ENCODE measurements around the gene KCNH5.

KCNH5 gene

GRCh38 chr14:62674563-62675237 lies 370.6 kb downstream of the KCNH5 start:
- H3K9me2 ChIP-seq (ENCODE audit: low read depth, low read length): no peaks in the 10 kb centered on the region
- H3K36me3 ChIP-seq (ENCODE audit: insufficient read depth, low read length): no peaks in the 10 kb centered on the region
- TF ChIP-seq CTCF (IDR thresholded peaks at IDR 0.05; ENCODE audit: low read length): no peak
- TF ChIP-seq EZH2 (IDR thresholded peaks at IDR 0.05; ENCODE audit: borderline replicate concordance, low read length): no peak
- H3K79me2 ChIP-seq (ENCODE audit: insufficient read depth, low read length): no peaks in the 10 kb centered on the region
- no peaks in the 10 kb centered on the region for H3K27me3 ChIP-seq (ENCODE audit: insufficient read depth, low read length)
- no peak overlapping the region for H2AFZ ChIP-seq (ENCODE audit: low read length)
- H3K9ac ChIP-seq (ENCODE audit: low read length): no peak overlapping the region
- no peak overlapping the region for H3K27ac ChIP-seq (ENCODE audit: low read depth, low read length, poor library complexity, severe bottlenecking)
- no peak overlapping the region for H3K4me3 ChIP-seq (ENCODE audit: low read depth, low read length, poor library complexity, severe bottlenecking)
- H3K9me3 ChIP-seq (ENCODE audit: low read length): no peaks in the 10 kb centered on the region
- no peak overlapping the region for H3K4me2 ChIP-seq (ENCODE audit: low read length)
- no peaks in the 10 kb centered on the region for H3F3A ChIP-seq (ENCODE audit: insufficient read depth, low read length)
- H4K20me1 ChIP-seq (ENCODE audit: insufficient read depth, low read length): no peaks in the 10 kb centered on the region
- H3K4me1 ChIP-seq (ENCODE audit: insufficient read depth, low read length, severe bottlenecking): no peaks in the 10 kb centered on the region

GRCh38 chr14:62673014-62673755 lies 372.1 kb downstream of the KCNH5 start:
- Histone ChIP-seq H3K27ac (ENCODE audit: low read depth, low read length, poor library complexity, severe bottlenecking) (no peak overlapping the region), H3K27me3 (ENCODE audit: insufficient read depth, low read length) (no peaks in the 10 kb centered on the region), H3K4me2 (ENCODE audit: low read length) (no peak overlapping the region), H3K9me3 (ENCODE audit: low read length) (no peaks in the 10 kb centered on the region), H3K36me3 (ENCODE audit: insufficient read depth, low read length) (no peaks in the 10 kb centered on the region), H3K4me1 (ENCODE audit: insufficient read depth, low read length, severe bottlenecking) (no peaks in the 10 kb centered on the region), H3K9ac (ENCODE audit: low read length) (no peak overlapping the region), H3K4me3 (ENCODE audit: low read depth, low read length, poor library complexity, severe bottlenecking) (no peak overlapping the region), H2AFZ (ENCODE audit: low read length) (no peak overlapping the region), H3F3A (ENCODE audit: insufficient read depth, low read length) (no peaks in the 10 kb centered on the region), H4K20me1 (ENCODE audit: insufficient read depth, low read length) (no peaks in the 10 kb centered on the region), H3K79me2 (ENCODE audit: insufficient read depth, low read length) (no peaks in the 10 kb centered on the region), H3K9me2 (ENCODE audit: low read depth, low read length) (no peaks in the 10 kb centered on the region)
- TF ChIP-seq CTCF (IDR thresholded peaks at IDR 0.05; ENCODE audit: low read length): no peak
- no peak for TF ChIP-seq EZH2 (IDR thresholded peaks at IDR 0.05; ENCODE audit: borderline replicate concordance, low read length)

GRCh38 chr14:62670526-62670925 lies 374.7 kb downstream of the KCNH5 start:
- H3K9ac ChIP-seq (ENCODE audit: low read length): no peak overlapping the region
- no peaks in the 10 kb centered on the region for H3K4me1 ChIP-seq (ENCODE audit: insufficient read depth, low read length, severe bottlenecking)
- no peak overlapping the region for H3K4me3 ChIP-seq (ENCODE audit: low read depth, low read length, poor library complexity, severe bottlenecking)
- no peak overlapping the region for H3K27ac ChIP-seq (ENCODE audit: low read depth, low read length, poor library complexity, severe bottlenecking)
- H3K9me3 ChIP-seq (ENCODE audit: low read length): no peaks in the 10 kb centered on the region
- H3K9me2 ChIP-seq (ENCODE audit: low read depth, low read length): no peaks in the 10 kb centered on the region
- no peak for TF ChIP-seq EZH2 (IDR thresholded peaks at IDR 0.05; ENCODE audit: borderline replicate concordance, low read length)
- TF ChIP-seq CTCF (IDR thresholded peaks at IDR 0.05; ENCODE audit: low read length): no peak
- H3K4me2 ChIP-seq (ENCODE audit: low read length): no peak overlapping the region
- no peaks in the 10 kb centered on the region for H3K27me3 ChIP-seq (ENCODE audit: insufficient read depth, low read length)
- H4K20me1 ChIP-seq (ENCODE audit: insufficient read depth, low read length): no peaks in the 10 kb centered on the region
- no peak overlapping the region for H2AFZ ChIP-seq (ENCODE audit: low read length)
- no peaks in the 10 kb centered on the region for H3K79me2 ChIP-seq (ENCODE audit: insufficient read depth, low read length)
- no peaks in the 10 kb centered on the region for H3K36me3 ChIP-seq (ENCODE audit: insufficient read depth, low read length)
- H3F3A ChIP-seq (ENCODE audit: insufficient read depth, low read length): no peaks in the 10 kb centered on the region
